ENCODE measurements around the gene RBL1.
"Not testable (repeated sequence)": the region's sequence is repeated elsewhere in the genome, so short reads cannot be mapped to it uniquely, and the experiment has no call there.

RBL1 gene

GRCh38 chr20:37095599-37096414 lies at the start of gene RBL1:
Gene RBL1, minus strand, starts transcription at chr20:37095997. Its CDS starts 69 bp downstream, at chr20:37095928.
- peak; percentile 93 for DNase-seq

- no peak for DNase-seq
Measured at GRCh38 chr20:37144856-37145404, 49.1 kb upstream of the RBL1 start.

- peak; percentile 34 for DNase-seq
Measured at GRCh38 chr20:37142708-37143107, 46.9 kb upstream of the RBL1 start.

GRCh38 chr20:37137547-37137946 lies 41.8 kb upstream of the RBL1 start:
- no peak for DNase-seq

GRCh38 chr20:37133952-37134351 lies 38.2 kb upstream of the RBL1 start:
- no peak for DNase-seq

- DNase-seq, result no peak
Measured at GRCh38 chr20:37131486-37131885, 35.7 kb upstream of the RBL1 start.

- DNase-seq, result no peak
Measured at GRCh38 chr20:37128803-37129202, 33.0 kb upstream of the RBL1 start.

GRCh38 chr20:37126290-37126689 lies 30.5 kb upstream of the RBL1 start:
- DNase-seq, result not testable (repeated sequence)

- DNase-seq, result no peak
Measured at GRCh38 chr20:37123441-37123840, 27.6 kb upstream of the RBL1 start.

GRCh38 chr20:37120497-37120896 lies 24.7 kb upstream of the RBL1 start:
- no peak for DNase-seq

GRCh38 chr20:37119356-37120036 lies 23.7 kb upstream of the RBL1 start:
- DNase-seq, result no peak

GRCh38 chr20:37114012-37114411 lies 18.2 kb upstream of the RBL1 start:
- DNase-seq, result no peak

GRCh38 chr20:37111926-37112455 lies 16.2 kb upstream of the RBL1 start:
- no peak for DNase-seq

- DNase-seq, result no peak
Measured at GRCh38 chr20:37108676-37109075, 12.9 kb upstream of the RBL1 start.

- DNase-seq, result no peak
Measured at GRCh38 chr20:37102571-37102970, 6.8 kb upstream of the RBL1 start.

- DNase-seq, result no peak
Measured at GRCh38 chr20:37096415-37097041, 731 bp upstream of the RBL1 start.

GRCh38 chr20:37095108-37095598 lies 644 bp downstream of the RBL1 start:
- peak; percentile 17 for DNase-seq

GRCh38 chr20:37090407-37090806 lies 5.4 kb downstream of the RBL1 start:
- DNase-seq, result no peak

GRCh38 chr20:37081717-37082289 lies 14.0 kb downstream of the RBL1 start:
- no peak for DNase-seq

GRCh38 chr20:37077009-37077408 lies 18.8 kb downstream of the RBL1 start:
- no peak for DNase-seq

GRCh38 chr20:37075932-37076685 lies 19.7 kb downstream of the RBL1 start:
- DNase-seq, result no peak

Data from fibroblast of skin of right biceps (primary cell).